ENCODE results near the gene RAPGEF1. TPM values are rescaled to one million over a fixed set of nuclear protein-coding genes. Genes with fewer than 3 reads are reported as not detected.

Gene RAPGEF1
- total RNA-seq, 2 donors from 2014 or later = 59.7 to 73.0 TPM

DNA sequence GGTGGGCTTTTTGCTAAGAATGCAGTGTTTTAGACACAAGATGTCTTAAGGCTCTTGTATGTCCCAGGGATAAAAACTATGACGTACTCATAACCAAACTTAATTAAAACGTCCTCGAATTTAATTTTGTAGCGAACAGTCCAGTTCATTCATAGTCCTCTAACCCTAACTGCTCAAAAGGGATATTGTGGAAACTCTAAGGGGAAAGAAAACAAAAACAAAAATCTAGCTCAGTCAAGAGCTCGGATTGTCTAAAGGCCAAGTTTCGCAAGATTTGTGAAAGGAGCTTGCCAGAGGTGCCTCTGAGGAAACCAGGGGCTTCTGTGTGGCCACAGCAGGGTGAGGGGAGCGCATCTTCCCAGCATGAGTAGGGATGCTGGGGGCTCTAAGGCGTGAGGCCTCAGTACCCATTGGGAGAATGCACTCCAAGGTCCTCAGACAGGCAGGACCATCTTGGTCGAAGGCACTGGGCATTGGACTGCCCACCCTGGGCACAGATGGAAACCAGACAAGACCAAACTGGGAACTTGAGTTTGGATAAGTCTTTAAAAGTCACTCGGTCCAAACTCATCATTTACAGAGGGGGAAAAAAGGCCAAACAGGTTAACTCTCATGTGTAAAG, 122.8 kb downstream of the RAPGEF1 start:
- Histone ChIP-seq H3K4me1 (ENCODE audit: control insufficient read depth in 1 of 2, low read depth in 2 of 2) (peaks cover 2 to 9% of the 10 kb centered on the region in 2 donors), H3K27ac (no peak overlapping the region), H3K9me3 (no peaks in the 10 kb centered on the region), H3K36me3 (peaks cover 65% of the 10 kb centered on the region), H3K27me3 (replicated peaks; ENCODE audit: insufficient read depth) (no peaks in the 10 kb centered on the region), H3K4me3 (no peak overlapping the region)
- no peak for ATAC-seq (ENCODE audit: insufficient number of reproducible peaks, low FRiP score, low read depth)
- no peak for DNase-seq (ENCODE audit: low spot score)
- TF ChIP-seq, protein P1, sequence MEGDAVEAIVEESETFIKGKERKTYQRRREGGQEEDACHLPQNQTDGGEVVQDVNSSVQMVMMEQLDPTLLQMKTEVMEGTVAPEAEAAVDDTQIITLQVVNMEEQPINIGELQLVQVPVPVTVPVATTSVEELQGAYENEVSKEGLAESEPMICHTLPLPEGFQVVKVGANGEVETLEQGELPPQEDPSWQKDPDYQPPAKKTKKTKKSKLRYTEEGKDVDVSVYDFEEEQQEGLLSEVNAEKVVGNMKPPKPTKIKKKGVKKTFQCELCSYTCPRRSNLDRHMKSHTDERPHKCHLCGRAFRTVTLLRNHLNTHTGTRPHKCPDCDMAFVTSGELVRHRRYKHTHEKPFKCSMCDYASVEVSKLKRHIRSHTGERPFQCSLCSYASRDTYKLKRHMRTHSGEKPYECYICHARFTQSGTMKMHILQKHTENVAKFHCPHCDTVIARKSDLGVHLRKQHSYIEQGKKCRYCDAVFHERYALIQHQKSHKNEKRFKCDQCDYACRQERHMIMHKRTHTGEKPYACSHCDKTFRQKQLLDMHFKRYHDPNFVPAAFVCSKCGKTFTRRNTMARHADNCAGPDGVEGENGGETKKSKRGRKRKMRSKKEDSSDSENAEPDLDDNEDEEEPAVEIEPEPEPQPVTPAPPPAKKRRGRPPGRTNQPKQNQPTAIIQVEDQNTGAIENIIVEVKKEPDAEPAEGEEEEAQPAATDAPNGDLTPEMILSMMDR (IDR thresholded peaks at IDR 0.05) = no peak

DNA sequence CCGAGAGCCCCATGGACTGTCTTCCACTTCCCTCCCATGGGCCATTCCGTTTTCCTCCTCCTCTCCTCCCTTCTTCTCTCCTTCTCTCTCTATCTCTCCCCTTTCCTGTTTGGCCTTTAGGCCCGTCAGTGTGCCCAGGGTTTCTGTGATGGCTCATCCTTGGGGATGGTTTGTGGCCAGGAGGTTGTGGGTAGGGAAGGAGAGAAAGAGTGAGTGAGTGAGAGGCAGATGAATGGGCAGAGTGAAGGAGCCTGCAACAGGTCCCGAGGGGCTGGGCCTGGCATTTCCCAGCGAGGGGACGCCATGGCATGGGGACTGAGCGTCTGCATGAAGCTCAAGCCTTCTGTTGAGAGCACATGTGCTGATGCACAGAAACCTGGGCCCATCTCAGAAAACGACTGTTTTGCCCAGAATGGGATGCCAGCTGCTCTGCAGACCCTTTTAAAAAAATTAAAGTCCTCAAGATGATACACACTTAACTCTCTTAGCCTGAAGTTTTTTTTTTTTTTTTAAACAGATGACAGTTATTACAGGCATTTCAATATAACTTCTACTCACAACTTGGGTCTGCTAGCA, 125.4 kb downstream of the RAPGEF1 start:
- TF ChIP-seq, protein P1 (IDR thresholded peaks at IDR 0.05) = no peak
- Histone ChIP-seq H3K36me3 (peaks cover 39% of the 10 kb centered on the region), H3K4me3 (no peak overlapping the region), H3K27me3 (replicated peaks; ENCODE audit: insufficient read depth) (no peaks in the 10 kb centered on the region), H3K9me3 (no peaks in the 10 kb centered on the region), H3K27ac (no peak overlapping the region), H3K4me1 (ENCODE audit: control insufficient read depth in 1 of 2, low read depth in 2 of 2) (peaks cover 15 to 27% of the 10 kb centered on the region in 2 donors)
- ATAC-seq (ENCODE audit: insufficient number of reproducible peaks, low FRiP score, low read depth) (no peak), DNase-seq (ENCODE audit: low spot score) (no peak)

DNA sequence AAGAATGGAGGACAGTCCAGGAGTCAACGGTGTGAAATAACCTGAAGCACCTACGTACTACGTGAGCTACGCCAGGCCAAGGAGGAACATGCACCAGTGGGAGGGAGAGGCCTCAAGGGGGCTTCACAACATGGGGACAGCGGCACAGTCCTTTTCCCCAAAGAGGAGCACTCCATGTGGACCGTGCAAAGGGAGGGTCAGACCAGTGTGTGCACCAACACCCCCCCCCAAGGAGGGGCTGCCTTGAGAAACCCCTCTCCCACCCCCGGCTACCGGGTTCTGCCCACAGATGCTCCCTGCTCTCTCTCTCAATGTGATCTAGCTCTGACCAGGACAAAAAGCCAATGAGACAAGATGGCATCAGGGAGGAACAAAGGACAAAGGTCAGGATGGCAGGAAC, 126.0 kb downstream of the RAPGEF1 start:
- Histone ChIP-seq H3K36me3 (peaks cover 34% of the 10 kb centered on the region), H3K27me3 (replicated peaks; ENCODE audit: insufficient read depth) (no peaks in the 10 kb centered on the region), H3K4me1 (ENCODE audit: control insufficient read depth in 1 of 2, low read depth in 2 of 2) (peaks cover 20 to 32% of the 10 kb centered on the region in 2 donors), H3K4me3 (no peak overlapping the region), H3K9me3 (no peaks in the 10 kb centered on the region), H3K27ac (no peak overlapping the region)
- DNase-seq (ENCODE audit: low spot score) = no peak
- no peak for ATAC-seq (ENCODE audit: insufficient number of reproducible peaks, low FRiP score, low read depth)
- TF ChIP-seq, protein P1 (IDR thresholded peaks at IDR 0.05) = no peak

DNA sequence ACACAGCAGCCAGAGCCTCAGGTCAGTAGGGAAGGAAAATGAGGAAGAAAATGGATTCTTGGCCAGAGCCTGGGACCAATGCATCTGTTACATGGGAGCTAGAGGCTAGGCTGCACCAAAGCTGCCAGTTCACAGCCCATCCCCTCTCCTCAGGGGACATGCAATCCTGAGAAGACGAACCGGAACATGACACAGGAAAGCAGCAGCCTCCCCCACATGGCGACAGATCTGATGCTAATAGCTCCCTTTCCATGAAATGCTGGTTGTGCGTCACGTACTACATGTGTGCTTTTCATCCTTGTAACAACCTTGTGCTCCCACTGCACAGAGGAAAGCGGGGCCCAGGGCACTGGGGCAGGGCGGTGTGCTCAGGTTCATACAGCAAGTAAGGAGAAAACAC, 127.0 kb downstream of the RAPGEF1 start:
- H3K27ac ChIP-seq = no peak overlapping the region
- ATAC-seq (ENCODE audit: insufficient number of reproducible peaks, low FRiP score, low read depth) = no peak

DNA sequence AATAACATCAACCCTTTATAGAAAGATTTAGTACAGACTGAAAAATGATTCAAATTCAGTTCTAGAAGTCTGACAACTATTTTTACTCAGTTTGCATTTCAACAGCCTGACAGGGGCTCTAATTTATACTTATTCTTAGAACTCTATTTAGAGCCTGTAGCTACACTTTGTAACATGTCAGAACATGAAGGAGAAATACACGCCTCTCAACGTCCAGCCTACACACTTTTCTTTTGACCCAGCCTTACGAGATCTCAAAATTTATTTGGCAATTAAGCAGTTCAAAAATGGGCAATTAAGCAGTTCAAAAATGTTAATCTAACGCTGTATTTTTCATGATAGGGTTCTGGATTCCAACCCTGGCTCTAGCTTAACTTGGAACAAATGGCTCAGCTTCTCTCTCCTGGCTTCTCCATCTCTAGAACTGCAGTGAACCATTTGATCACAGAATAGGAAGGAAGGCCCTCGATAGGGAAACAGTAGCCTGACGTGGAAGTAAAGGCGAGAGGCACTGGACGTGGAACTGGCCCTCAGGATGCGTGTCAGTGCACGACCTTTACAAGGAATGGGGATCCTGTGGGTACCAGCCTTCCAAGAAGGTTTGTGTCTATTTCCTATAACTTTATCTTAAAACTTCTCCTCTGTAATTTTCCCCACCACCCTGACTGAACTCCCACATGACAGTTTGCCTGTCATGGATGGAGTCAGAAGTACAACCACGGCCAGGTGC, 128.1 kb downstream of the RAPGEF1 start:
- DNase-seq (ENCODE audit: low spot score) (no peak), ATAC-seq (ENCODE audit: insufficient number of reproducible peaks, low FRiP score, low read depth) (no peak)
- Histone ChIP-seq H3K4me1 (ENCODE audit: control insufficient read depth in 1 of 2, low read depth in 2 of 2) (peaks cover 24 to 38% of the 10 kb centered on the region in 2 donors), H3K4me3 (no peak overlapping the region), H3K27me3 (replicated peaks; ENCODE audit: insufficient read depth) (no peaks in the 10 kb centered on the region), H3K36me3 (peaks cover 22% of the 10 kb centered on the region), H3K27ac (no peak overlapping the region), H3K9me3 (no peaks in the 10 kb centered on the region)
- TF ChIP-seq, protein P1 (IDR thresholded peaks at IDR 0.05) = no peak

More for the DNA sequence above, 127.0 kb downstream of the RAPGEF1 start:
- Histone ChIP-seq H3K9me3 (no peaks in the 10 kb centered on the region), H3K36me3 (peaks cover 26% of the 10 kb centered on the region), H3K4me3 (no peak overlapping the region), H3K27me3 (replicated peaks; ENCODE audit: insufficient read depth) (no peaks in the 10 kb centered on the region), H3K4me1 (ENCODE audit: control insufficient read depth in 1 of 2, low read depth in 2 of 2) (peaks cover 23 to 35% of the 10 kb centered on the region in 2 donors)
- DNase-seq (ENCODE audit: low spot score) = no peak
- TF ChIP-seq, protein P1 (IDR thresholded peaks at IDR 0.05) = no peak

Measured in thoracic aorta (tissue), 2 donors.